Endodermal cell (in vitro differentiated cells): ENCODE data around the gene IL16. TPM values are rescaled to one million over a fixed set of nuclear protein-coding genes. Genes with fewer than 3 reads are reported as not detected.
A peak's percentile ranks its signal among the peaks of the same experiment; 100 is the strongest.

Experiments
- DNase-seq: peaks from one replicate; pipeline ENCODE4 v3.0.0-alpha.2; 2017
- H3K27ac ChIP-seq: 2 replicates; pipeline ENCODE4 v1.5.1; 2013; ENCODE audit warnings: mild to moderate bottlenecking, low read depth, low read length, moderate library complexity
- H3K27me3 ChIP-seq: 2 replicates; pipeline ENCODE4 v1.6.1; 2013; ENCODE audit warnings: mild to moderate bottlenecking, low read length, moderate library complexity; ENCODE audit not compliant: insufficient read depth, control insufficient read depth, poor library complexity, severe bottlenecking
- H3K36me3 ChIP-seq: 2 replicates; pipeline ENCODE4 v1.7.0; 2013; ENCODE audit warnings: mild to moderate bottlenecking, low read length, moderate library complexity; ENCODE audit not compliant: control insufficient read depth, insufficient read depth
- H3K4me1 ChIP-seq: one replicate; pipeline ENCODE4 v1.7.0; 2013; ENCODE audit warnings: low read length; ENCODE audit not compliant: control insufficient read depth, insufficient read depth
- H3K4me3 ChIP-seq: 2 replicates; pipeline ENCODE4 v1.5.1; 2013; ENCODE audit warnings: mild to moderate bottlenecking, low read length, moderate library complexity
- H3K9ac ChIP-seq: 2 replicates; pipeline ENCODE4 v1.6.1; 2013; ENCODE audit warnings: mild to moderate bottlenecking, low read length, moderate library complexity; ENCODE audit not compliant: poor library complexity, severe bottlenecking; ENCODE audit errors: extremely low read depth
- H3K9me3 ChIP-seq: 2 replicates; pipeline ENCODE4 v1.6.1; 2013; ENCODE audit warnings: mild to moderate bottlenecking, low read length, moderate library complexity; ENCODE audit not compliant: control insufficient read depth
- H3K27ac Mint-ChIP-seq: 2 replicates; pipeline ENCODE4 v1.8.0; 2020; ENCODE audit warnings: mixed read lengths
- H3K27me3 Mint-ChIP-seq: 2 replicates; pipeline ENCODE4 v1.8.0; 2021; ENCODE audit warnings: mild to moderate bottlenecking, mixed read lengths; ENCODE audit not compliant: insufficient read depth
- H3K36me3 Mint-ChIP-seq: 2 replicates; pipeline ENCODE4 v1.8.0; 2020; ENCODE audit warnings: low read depth, mixed read lengths
- H3K4me1 Mint-ChIP-seq: 2 replicates; pipeline ENCODE4 v1.8.0; 2020; ENCODE audit warnings: mixed read lengths
- H3K4me3 Mint-ChIP-seq: 2 replicates; pipeline ENCODE4 v1.8.0; 2020; ENCODE audit warnings: mild to moderate bottlenecking, moderate library complexity, mixed read lengths
- H3K9me3 Mint-ChIP-seq: 2 replicates; pipeline ENCODE4 v1.8.0; 2020; ENCODE audit warnings: mild to moderate bottlenecking, mixed read lengths
- WGBS, 2 experiments: methylation state at CpG; one replicate each; pipeline versions ENCODE4 v1.1.5 to v1.1.7; 2013; ENCODE audit warnings: missing lambda C conversion rate in 2 of 2, mixed read lengths in 1 of 2; ENCODE audit not compliant: insufficient coverage in 1 of 2, insufficient read length in 1 of 2; 5-methylcytosine and 5-hydroxymethylcytosine counted together
- total RNA-seq, 2 donors: library from RNA; stranded (reverse); fragmentation: NEBNext Ultra II Directional in 1 of 2; extraction: Animal tissue kit (Norgen Biotek cat#: 25700) in 1 of 2; gene quantifications; 2 replicates in 1 of 2; 3 replicates in 1 of 2; pipeline ENCODE4 v1.2.1, GENCODE V29; 2021
- TF ChIP-seq, protein P1 (sequence below): fragments of 200-600 bp; sonication (generic); conservative IDR thresholded peaks from 2 replicates; pipeline ENCODE4 v1.5.0; 2021; ENCODE audit warnings: antibody characterized with exemption, mild to moderate bottlenecking

Gene IL16
- total RNA-seq, 2 donors from 2014 or later: 0.13 to 0.24 TPM

DNA sequence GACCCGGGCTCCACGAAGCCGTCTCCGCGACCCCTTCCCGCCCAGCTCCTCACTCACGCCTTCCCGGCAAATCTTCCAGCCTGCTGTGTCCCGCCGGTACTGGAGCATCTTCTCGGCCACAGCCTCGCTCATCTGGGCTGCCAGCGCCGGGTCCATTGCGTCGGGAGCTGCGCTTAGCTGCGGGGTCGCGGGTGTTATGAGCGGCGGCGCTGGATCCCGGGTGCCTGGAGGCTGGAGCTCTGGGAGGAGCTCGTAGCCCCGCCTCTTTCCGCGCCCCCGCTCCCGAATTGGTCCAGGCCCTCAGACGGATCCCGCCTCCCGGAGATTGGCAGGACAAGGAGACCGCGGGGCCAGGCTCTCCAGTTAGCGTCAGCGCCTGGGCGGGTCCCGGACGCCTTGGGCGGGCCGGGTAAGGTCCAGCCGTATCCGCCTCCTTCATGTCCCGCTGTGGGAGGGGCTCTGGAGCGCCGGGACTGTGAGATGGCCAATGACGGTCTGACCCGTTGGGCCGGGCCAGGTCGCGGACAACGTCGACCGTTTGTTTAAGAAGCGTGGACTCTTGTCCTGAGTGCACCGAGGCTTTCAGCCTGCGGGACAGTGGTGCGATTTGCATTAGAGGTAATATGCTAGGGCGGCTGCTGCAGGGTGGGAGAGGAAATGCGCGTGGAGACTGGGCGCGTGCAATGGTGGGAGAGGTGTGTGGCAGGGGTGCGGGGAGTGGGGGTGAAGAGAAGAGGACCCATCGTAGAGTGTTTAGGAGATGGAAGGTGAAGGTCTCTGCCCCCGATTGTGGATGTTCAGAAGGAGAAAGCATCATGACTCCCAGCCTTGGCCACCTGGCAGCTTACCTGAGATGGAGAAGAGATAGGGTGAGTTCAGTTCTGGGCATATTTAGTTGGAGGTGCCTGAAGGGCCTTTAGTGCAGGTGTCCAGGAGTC lies 127.5 kb downstream of the IL16 start, which contains the start of gene STARD5:
Gene STARD5, minus strand, starts transcription at position 198 of the 938 bp plus-strand sequence. Its CDS starts 42 bp downstream, at position 156.
- WGBS, 2 experiments: 1% methylated on average over 45 to 67 of the region's 67 CpGs
- TF ChIP-seq, protein P1, sequence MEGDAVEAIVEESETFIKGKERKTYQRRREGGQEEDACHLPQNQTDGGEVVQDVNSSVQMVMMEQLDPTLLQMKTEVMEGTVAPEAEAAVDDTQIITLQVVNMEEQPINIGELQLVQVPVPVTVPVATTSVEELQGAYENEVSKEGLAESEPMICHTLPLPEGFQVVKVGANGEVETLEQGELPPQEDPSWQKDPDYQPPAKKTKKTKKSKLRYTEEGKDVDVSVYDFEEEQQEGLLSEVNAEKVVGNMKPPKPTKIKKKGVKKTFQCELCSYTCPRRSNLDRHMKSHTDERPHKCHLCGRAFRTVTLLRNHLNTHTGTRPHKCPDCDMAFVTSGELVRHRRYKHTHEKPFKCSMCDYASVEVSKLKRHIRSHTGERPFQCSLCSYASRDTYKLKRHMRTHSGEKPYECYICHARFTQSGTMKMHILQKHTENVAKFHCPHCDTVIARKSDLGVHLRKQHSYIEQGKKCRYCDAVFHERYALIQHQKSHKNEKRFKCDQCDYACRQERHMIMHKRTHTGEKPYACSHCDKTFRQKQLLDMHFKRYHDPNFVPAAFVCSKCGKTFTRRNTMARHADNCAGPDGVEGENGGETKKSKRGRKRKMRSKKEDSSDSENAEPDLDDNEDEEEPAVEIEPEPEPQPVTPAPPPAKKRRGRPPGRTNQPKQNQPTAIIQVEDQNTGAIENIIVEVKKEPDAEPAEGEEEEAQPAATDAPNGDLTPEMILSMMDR: no peak
- peaks cover 27% of the 10 kb centered on the region for H3K27me3 Mint-ChIP-seq
- no peaks in the 10 kb centered on the region for H3K9me3 ChIP-seq
- H3K27me3 ChIP-seq: no peaks in the 10 kb centered on the region
- H3K4me3 Mint-ChIP-seq: peak within 1 kb of the TSS; percentile 81
- H3K27ac ChIP-seq: no peak within 1 kb of the TSS
- H3K36me3 ChIP-seq: no peaks in the 10 kb centered on the region
- DNase-seq: peak; percentile 99
- H3K9me3 Mint-ChIP-seq: no peaks in the 10 kb centered on the region
- peaks cover 7% of the 10 kb centered on the region for H3K4me1 Mint-ChIP-seq
- peak within 1 kb of the TSS; percentile 88 for H3K4me3 ChIP-seq
- H3K4me1 ChIP-seq: no peaks in the 10 kb centered on the region
- peak within 1 kb of the TSS; percentile 93 for H3K27ac Mint-ChIP-seq
- no peaks in the 10 kb centered on the region for H3K36me3 Mint-ChIP-seq
- peak within 1 kb of the TSS; percentile 70 for H3K9ac ChIP-seq

DNA sequence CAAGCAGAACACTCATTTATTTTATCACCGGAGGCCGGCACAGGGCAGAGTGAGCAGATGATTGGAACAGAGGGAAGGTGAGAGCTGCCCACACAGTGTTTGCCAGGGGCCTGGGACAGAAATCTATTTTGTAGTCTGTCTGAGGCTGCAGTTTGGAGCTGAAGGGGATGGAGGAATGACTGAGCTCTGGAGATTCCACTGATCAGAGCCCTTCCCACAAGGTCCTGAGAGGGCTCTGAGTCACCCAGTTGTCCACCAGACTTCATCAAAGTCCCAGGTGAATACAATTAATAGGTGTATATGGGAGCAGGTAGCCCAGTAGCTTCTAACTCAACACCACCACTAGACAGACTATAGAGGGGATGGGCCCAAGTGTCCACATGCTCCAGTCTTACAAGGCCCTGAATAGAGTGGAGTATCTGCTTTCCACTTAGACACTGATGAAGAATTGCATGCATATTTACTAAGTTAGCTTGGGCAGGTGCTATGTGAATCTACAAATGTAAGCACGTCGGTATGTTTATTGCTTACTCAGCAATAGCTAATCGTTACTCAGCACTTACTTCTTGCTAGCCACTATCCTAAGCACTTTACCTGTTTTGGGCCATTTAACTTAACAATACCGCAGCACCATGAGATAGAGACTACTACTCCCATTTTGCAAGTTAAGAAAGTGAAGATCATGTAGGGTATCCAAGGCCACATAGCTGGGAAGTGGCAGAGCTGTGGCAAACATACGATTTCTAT lies 130.0 kb downstream of the IL16 start:
- H3K4me3 Mint-ChIP-seq: no peak overlapping the region
- Histone ChIP-seq H3K9ac (no peak overlapping the region), H3K9me3 (no peaks in the 10 kb centered on the region), H3K27me3 (no peaks in the 10 kb centered on the region), H3K4me3 (no peak overlapping the region), H3K27ac (no peak overlapping the region), H3K4me1 (peaks cover 5% of the 10 kb centered on the region), H3K36me3 (no peaks in the 10 kb centered on the region)
- 86 to 98% methylated on average over 4 to 7 of the region's 7 CpGs for WGBS, 2 experiments
- H3K9me3 Mint-ChIP-seq: no peaks in the 10 kb centered on the region
- H3K36me3 Mint-ChIP-seq: no peaks in the 10 kb centered on the region
- no peak for DNase-seq
- TF ChIP-seq, protein P1: no peak
- no peak overlapping the region for H3K27ac Mint-ChIP-seq
- H3K4me1 Mint-ChIP-seq: peaks cover 17% of the 10 kb centered on the region
- peaks cover 27% of the 10 kb centered on the region for H3K27me3 Mint-ChIP-seq

DNA sequence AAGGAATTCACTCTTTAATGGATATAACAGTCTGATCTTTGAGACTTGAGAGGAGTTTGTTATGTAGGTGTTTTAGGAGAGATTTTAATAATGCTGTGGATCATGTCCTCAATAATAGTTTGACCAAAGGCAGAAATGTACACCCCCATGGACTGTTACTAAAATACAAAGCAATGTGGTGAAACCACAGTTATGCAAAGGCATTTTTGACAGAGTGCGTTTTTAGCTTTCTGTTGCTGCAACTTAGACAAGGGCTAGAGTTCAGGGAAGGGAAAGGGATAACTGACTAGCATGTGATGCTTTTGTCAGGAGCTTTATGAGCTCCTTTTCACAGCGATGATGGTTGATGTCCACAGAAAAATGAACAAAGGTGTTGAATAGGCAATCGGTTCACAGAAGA lies 130.8 kb downstream of the IL16 start:
- no peak overlapping the region for H3K27ac ChIP-seq
- no peak overlapping the region for H3K4me3 ChIP-seq
- Mint-ChIP-seq H3K9me3 (no peaks in the 10 kb centered on the region), H3K36me3 (no peaks in the 10 kb centered on the region), H3K4me3 (no peak overlapping the region), H3K27ac (no peak overlapping the region), H3K4me1 (peaks cover 18% of the 10 kb centered on the region), H3K27me3 (peaks cover 24% of the 10 kb centered on the region)
- WGBS, 2 experiments: 89 to 94% methylated on average over 3 of the region's 3 CpGs
- TF ChIP-seq, protein P1: no peak
- no peaks in the 10 kb centered on the region for H3K27me3 ChIP-seq
- no peaks in the 10 kb centered on the region for H3K36me3 ChIP-seq
- no peak for DNase-seq
- H3K9ac ChIP-seq: no peak overlapping the region
- no peaks in the 10 kb centered on the region for H3K9me3 ChIP-seq
- peaks cover 5% of the 10 kb centered on the region for H3K4me1 ChIP-seq
